Non-pigmented ciliary epithelial cell (primary cell): Measurements from ENCODE around the gene KRT14.
"Not testable (repeated sequence)": the region's sequence is repeated elsewhere in the genome, so short reads cannot be mapped to it uniquely, and the experiment has no call there.

Experiments used
- DNase-seq: peaks from one replicate; pipeline ENCODE4 v3.0.0-alpha.2; 2010; ENCODE audit warnings: low read depth

KRT14 gene

DNA sequence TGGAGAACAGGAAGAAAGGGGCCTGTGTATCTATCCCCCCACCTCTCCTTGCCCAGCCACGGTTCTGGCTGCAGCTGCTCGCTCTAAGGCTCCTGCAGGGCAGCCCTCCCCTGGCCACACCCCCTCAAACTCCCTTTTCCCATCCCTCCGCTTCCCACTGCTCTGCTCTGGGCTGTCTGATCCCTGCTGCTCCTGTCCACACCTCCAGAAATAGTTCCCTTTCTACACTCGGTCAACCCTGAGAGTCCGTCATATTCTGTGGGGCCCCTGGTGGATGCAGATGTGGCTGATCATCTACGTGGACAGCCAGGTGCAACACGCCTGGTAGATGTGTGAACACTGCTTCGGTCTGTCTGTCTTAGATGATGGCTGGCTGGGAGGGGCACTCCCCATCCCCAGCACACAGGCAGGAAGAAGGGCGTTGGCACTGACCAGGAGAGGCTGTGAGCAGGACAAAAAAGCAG, 39.3 kb downstream of the KRT14 start:
- no peak for DNase-seq

GRCh38 chr17:41546819-41547218, 39.9 kb downstream of the KRT14 start:
- DNase-seq = no peak

GRCh38 chr17:41545829-41546410, 40.8 kb downstream of the KRT14 start:
- no peak for DNase-seq

DNA sequence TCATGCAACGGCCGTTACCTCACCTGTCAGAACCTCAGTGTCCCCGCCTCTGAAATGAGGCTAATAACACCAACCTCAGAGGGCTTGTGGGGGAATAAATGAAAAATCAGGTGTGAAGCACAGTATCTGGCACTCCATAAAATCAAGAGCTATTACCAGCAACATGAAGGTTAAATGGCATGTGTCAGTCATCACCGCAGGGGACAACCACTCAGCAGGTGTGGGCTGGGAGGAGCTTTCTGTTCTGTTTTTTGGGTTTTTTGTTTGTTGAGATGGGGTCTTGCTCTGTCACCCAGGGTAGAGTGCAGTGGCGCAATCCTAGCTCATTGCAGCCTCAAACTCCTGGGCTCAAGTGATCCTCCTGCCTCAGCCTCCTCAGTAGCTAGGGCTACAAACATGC, 41.8 kb downstream of the KRT14 start:
- DNase-seq = no peak

- no peak for DNase-seq
Measured at GRCh38 chr17:41544491-41544892, 42.2 kb downstream of the KRT14 start.

DNA sequence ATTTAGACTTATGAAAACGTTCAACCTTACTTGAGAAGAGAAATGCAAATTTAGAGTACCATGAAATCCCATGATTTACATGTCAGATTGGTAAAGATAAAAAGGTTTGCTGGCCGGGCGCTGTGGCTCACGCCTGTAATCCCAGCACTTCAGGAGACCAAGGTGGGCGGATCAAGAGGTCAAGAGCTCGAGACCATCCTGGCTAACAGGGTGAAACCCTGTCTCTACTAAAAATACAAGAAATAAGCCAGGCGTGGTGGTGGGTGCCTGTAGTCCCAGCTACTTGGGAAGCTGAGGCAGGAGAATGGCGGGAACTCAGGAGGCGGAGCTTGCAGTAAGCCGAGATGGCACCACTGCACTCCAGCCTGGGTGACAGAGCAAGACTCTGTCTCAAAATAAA, 43.9 kb downstream of the KRT14 start:
- not testable (repeated sequence) for DNase-seq

GRCh38 chr17:41542357-41542756, 44.3 kb downstream of the KRT14 start:
- no peak for DNase-seq

DNA sequence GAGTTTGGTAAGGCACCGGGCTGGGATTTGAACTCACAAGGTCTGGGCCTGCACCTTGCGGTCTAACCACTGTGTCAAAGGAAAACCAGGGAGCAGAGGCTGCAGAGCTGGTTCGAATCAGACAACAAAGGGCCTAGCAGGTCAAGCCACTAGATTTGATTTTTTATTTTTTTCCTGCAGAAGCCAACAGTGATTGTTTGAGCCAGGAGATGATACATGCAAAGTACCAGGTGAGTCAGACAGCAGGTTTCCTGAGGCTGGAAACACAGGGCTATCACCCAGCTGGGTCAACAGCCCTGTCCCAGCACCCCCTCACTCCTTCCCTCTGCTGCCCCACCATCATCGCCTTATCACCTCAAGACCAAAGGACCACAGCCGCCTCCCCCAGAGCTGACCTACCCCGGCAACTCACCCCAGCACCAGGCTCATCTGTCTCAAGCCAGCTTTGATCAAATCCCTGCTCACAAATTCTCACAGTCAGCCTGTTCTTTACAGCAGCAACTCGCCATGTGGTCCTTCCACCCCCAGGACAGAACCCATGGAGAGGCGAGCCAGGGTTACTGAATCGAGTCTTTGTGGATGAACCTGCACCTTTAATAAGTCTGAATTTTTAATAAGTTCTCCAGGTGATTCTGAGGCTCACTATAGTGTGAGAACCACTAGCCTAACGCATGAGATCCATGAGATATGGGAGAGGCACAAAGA, 45.6 kb downstream of the KRT14 start:
- no peak for DNase-seq

DNA sequence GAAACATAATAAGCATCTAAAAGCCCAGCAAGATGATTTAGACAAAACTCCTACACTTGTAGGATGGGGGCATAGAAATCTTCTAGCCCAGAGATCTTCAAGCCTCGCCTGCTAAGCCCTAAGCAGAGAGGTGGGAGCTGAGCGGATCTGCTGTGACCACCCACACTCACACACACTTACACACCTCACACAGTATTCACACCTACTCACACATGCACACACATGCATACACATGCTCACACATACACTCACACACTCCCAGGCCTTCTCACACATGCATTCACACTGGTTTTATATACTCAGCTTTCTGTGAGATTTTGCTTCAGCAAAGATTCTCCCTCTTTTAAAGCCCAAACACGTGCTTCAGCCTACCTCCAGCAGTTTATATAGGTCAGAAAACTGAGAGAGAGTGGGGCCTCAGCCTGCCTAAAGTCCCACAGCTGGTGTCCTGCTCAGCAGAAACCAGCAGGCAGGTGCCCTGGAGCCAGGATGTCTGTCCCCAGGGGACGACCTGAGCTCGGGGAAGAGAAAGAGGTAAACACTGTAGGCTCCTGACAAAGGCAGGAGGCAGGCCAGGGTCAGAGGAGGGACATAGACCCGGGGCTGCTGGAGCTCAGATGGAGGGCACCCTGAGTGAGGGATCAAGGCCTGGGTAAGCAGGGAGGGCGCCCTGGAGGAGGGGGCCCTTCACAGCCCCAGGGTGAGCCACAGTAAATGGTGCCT, 46.6 kb downstream of the KRT14 start:
- DNase-seq = no peak

DNA sequence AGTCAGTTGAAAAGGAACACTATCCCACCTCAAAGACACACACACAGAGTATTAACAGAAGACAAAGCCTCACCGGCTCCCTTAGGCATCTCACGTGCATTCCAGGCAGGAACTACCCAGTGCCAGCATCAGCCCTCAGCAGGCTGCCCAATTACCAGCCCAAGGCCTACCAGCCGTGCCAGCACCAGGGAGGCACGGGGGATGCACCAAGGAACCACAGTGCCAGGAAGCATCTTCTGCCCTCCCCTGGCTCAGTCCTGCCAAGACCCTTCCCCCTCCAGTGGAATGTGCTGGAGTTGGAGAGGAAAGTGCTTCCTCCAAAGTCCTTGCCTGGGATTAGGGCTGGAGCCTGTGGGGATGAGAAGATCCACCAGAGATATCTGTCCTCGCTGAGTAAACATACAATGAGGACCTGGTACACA, 47.6 kb downstream of the KRT14 start:
- DNase-seq = no peak

GRCh38 chr17:41538565-41538991, 48.1 kb downstream of the KRT14 start:
- DNase-seq = no peak

GRCh38 chr17:41537990-41538389, 48.7 kb downstream of the KRT14 start:
- DNase-seq = no peak

- no peak for DNase-seq
Measured at GRCh38 chr17:41537614-41537954, 49.1 kb downstream of the KRT14 start.

DNA sequence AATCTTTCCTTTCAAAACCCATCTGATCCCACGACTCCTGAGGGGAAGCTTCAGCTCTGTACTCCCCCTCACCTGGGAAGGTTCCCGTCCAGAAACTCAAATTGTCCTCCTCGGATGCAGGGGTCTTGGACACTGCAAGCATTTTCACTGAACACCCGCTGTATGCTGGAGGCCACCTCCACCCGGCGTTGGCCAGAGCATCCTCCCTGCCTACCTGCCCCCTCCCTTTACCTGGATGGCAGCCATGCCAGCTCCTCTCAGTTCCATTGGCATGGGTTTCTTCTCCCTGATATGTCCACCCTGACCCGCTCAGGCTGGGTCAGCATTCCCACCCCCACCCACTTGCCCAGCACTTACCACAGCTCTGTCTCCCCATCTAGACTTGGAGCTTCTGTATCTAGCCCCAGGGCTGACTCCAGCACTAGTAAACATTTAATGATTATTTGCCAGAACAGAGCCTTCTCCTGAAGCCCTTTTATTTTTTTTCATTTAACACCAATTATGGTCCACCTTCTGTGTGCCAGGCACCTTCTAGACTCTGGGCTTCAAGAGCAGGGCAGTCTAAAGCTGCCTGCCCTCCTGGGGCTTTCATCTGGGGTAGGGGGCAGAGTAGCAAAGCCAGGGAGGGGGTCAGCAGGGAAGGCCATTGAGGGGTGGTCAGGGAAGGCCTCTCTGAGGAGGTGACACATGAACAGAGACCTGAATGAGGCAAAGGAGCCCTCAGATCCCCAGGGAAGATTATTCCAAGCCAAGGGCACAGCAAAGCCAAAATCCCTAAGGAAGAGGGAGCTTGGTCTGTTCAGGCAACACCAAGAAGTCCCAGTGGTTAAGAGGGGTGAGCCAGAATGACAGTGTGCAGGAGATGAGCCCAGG, 49.7 kb downstream of the KRT14 start:
- DNase-seq = no peak

DNA sequence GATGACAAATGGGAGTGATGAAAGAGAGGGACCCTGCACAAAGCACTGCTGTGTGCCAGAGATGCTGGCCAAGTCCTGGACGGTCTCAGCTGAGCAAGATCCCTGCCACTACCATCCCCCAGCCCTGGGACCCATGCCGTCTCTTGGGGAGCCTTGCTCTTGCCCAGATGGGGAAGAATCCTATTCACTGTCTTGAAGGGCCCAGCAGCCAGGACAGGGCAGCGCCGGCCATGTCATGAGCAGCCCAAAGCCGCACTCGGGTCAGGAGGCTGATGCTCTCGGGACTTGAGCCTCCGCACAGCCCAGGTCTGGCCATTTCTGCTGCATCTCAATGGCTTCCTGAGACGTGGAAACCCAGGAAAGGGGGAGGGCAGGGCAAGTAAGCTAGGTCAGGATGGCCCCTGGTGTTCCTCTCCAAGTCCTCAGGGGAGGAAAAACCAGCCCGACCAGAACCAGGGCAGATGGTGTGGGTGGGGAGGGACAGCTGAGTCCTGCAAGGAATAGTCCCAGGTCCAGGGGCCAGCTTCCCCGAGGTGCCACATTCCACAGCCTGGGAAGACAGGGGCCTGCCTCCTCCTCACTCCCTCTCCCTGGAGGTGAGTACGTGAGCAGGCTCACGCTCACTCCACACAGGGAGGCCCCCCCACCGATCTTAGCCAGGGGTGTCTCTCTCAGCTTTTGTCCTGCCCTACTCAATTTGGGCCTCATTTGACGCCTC, 50.8 kb downstream of the KRT14 start:
- DNase-seq = no peak

DNA sequence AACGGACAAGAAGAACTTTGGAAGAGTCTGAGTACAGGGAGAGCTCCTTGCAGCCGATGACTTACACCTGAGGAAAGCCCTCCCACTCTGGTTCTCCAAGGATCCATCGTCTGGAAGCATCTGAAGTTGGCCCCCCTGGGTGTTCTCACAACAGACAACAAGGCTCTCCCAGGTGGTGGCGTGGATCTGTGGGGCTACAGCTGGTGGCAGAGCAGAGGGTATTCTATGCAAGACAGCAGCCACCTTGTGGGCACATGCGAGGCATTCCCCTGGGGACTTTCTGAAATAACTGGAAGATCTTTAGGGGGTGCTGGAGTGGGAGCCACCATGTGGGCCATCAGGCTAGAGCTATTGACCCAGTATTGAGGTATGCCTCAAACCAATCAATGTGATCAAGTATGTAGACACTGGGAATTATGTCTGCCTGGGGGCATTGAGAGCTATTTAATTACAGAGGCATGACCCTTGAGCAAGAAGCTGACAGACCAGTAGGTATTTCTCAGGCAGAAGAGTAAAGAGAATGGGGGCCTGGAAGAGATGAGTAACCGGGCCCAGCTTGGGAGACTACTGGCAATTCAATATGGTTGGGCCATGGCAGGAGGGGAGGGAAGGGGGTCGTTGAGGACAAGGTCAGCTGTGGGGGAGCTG, 51.7 kb downstream of the KRT14 start:
- DNase-seq = no peak

DNA sequence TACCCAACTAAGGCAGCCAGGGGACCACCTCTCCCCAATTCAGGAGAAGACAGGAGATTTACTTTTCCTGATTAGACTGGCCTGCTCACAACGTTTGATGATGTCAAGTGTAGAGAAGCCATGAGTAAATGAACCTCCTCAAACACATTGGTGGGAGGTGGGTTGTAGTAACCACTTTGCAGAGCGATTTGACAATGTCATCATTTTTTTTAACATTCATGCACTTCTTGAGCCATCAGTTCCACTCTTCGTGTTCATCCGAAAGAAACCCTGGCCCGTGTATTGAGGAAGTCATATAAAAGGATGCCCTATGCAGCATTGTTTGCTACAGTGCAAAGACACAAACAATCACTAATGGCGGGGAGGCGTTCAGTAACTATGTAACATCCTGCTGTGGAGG, 53.1 kb downstream of the KRT14 start:
- no peak for DNase-seq

DNA sequence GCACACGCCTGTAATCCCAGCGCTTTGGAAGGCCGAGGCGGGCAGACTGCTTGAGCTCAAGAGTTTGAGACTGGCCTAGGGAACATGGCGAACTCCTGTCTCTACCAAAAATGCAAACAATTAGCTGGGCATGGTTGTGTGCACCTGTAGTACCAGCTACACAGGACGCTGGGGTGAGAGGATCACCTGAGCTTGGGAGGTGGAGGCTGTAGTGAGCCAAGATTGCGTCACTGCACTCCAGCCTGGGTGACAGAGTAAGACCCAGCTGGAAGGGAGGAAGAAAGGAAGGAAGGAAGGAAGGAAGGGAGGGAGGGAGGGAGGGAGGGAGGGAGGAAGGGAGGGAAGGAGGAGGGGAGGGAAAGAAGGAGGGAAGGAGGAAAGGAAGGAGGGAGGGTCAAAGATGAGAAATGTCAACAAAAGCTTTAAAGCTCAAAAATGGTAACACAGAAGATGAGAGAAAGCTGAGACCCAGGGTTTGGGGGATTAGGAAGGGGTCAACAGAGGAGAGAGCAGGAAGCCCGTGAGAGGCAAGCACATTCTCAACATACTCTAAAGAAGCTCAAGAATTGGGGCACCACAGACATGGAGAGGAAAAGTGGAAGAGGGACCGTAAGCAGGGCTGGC, 53.6 kb downstream of the KRT14 start:
- DNase-seq = no peak
